Mesothelial cell of epicardium (in vitro differentiated cells): Measurements from ENCODE around the gene GET4. TPM values are rescaled to one million over a fixed set of nuclear protein-coding genes. Genes with fewer than 3 reads are reported as not detected.
A peak's percentile ranks its signal among the peaks of the same experiment; 100 is the strongest.
"Not testable (repeated sequence)": the region's sequence is repeated elsewhere in the genome, so short reads cannot be mapped to it uniquely, and the experiment has no call there.

Experiments used
- DNase-seq, 2 experiments: peaks; one replicate each; pipeline ENCODE4 v3.0.0; 2021; ENCODE audit warnings: low spot score in 2 of 2; ENCODE audit not compliant: unreplicated experiment in 2 of 2
- H3K27ac Mint-ChIP-seq: 2 replicates; pipeline ENCODE4 v1.8.0; 2021; ENCODE audit warnings: mixed read lengths
- H3K27me3 Mint-ChIP-seq: 2 replicates; pipeline ENCODE4 v1.8.0; 2021; ENCODE audit warnings: low read depth, mixed read lengths
- H3K36me3 Mint-ChIP-seq: 2 replicates; pipeline ENCODE4 v1.8.0; 2021; ENCODE audit warnings: mixed read lengths
- H3K4me1 Mint-ChIP-seq: 2 replicates; pipeline ENCODE4 v1.8.0; 2021; ENCODE audit warnings: mixed read lengths
- H3K4me3 Mint-ChIP-seq: 2 replicates; pipeline ENCODE4 v1.8.0; 2021; ENCODE audit warnings: mild to moderate bottlenecking, moderate library complexity, mixed read lengths
- H3K9me3 Mint-ChIP-seq: 2 replicates; pipeline ENCODE4 v1.8.0; 2021; ENCODE audit warnings: mixed read lengths
- total RNA-seq: library from RNA; stranded (reverse); gene quantifications from 3 replicates; pipeline ENCODE4 v1.2.1, GENCODE V29; 2021
- TF ChIP-seq, protein P1 (sequence below): fragments of 200-600 bp; sonication (generic); IDR thresholded peaks from one replicate; pipeline ENCODE4 v1.5.0; 2021; ENCODE audit warnings: antibody characterized with exemption; ENCODE audit not compliant: unreplicated experiment

GET4 gene
- total RNA-seq, 1 donor from 2014 or later, result 77.6 TPM

DNA sequence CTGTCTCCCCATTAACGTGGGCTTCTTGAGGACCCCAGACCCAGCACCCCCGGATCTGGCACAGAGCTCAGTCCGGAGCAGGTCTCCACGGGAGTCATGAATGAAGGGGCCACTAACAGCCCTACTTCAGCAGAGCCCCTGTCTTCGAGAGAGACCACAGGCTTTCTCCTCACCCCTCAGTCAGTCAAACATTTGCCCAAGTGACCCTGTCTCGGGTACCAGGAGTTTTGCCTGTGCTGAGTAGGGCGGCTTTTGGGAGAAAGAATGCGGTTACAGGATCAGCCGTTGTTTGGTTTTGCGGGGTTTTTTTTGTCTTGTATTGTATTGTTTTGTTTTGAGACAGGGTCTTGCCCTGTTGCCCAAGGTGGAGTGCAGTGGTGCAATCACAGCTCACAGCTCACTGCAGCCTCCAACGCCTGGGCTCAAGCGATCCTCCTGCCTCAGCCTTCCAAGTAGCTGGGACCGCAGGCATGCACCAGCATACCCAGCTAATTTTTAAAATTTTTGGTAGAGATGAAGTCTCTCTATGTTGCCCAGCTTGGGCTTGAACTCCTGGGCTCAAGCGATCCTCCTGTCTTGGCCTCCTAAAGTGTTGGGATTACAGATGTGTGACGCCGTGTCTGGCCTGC, 61.6 kb downstream of the GET4 start:
- TF ChIP-seq, protein P1, sequence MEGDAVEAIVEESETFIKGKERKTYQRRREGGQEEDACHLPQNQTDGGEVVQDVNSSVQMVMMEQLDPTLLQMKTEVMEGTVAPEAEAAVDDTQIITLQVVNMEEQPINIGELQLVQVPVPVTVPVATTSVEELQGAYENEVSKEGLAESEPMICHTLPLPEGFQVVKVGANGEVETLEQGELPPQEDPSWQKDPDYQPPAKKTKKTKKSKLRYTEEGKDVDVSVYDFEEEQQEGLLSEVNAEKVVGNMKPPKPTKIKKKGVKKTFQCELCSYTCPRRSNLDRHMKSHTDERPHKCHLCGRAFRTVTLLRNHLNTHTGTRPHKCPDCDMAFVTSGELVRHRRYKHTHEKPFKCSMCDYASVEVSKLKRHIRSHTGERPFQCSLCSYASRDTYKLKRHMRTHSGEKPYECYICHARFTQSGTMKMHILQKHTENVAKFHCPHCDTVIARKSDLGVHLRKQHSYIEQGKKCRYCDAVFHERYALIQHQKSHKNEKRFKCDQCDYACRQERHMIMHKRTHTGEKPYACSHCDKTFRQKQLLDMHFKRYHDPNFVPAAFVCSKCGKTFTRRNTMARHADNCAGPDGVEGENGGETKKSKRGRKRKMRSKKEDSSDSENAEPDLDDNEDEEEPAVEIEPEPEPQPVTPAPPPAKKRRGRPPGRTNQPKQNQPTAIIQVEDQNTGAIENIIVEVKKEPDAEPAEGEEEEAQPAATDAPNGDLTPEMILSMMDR, result no peak
- Mint-ChIP-seq H3K4me3 (no peak overlapping the region), H3K27ac (no peak overlapping the region), H3K27me3 (peaks cover 24% of the 10 kb centered on the region), H3K4me1 (no peaks in the 10 kb centered on the region), H3K36me3 (no peaks in the 10 kb centered on the region), H3K9me3 (peaks cover 20% of the 10 kb centered on the region)
- DNase-seq, result no peak

GRCh38 chr7:938546-939185, 62.3 kb downstream of the GET4 start:
- no peak overlapping the region for H3K4me3 Mint-ChIP-seq
- TF ChIP-seq, protein P1, result no peak
- H3K9me3 Mint-ChIP-seq, result peaks cover 20% of the 10 kb centered on the region
- H3K4me1 Mint-ChIP-seq, result no peaks in the 10 kb centered on the region
- DNase-seq, result no peak
- no peak overlapping the region for H3K27ac Mint-ChIP-seq
- H3K27me3 Mint-ChIP-seq, result peaks cover 24% of the 10 kb centered on the region
- no peaks in the 10 kb centered on the region for H3K36me3 Mint-ChIP-seq

DNA sequence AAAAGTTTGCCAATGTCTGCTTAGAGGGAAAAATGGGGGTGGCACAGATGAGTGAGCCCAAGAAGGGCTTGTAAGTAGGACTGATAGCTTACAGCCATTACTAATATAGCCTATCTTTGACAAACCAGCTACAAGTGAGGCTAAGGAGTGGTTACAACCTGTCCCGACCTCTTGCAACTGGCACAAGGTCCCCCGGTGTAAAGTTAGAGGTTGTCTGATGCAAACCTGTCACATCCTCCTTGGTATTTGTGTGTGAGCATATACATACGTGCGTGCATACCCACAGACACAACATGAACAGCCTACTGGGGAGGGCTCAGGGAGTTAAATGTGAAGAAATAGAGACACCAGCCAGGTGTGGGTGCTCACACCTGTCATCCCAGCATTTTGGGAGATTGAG, 63.5 kb downstream of the GET4 start:
- DNase-seq, result no peak
- Mint-ChIP-seq H3K4me3 (no peak overlapping the region), H3K36me3 (no peaks in the 10 kb centered on the region), H3K27ac (no peak overlapping the region), H3K9me3 (peaks cover 20% of the 10 kb centered on the region), H3K4me1 (no peaks in the 10 kb centered on the region), H3K27me3 (peaks cover 24% of the 10 kb centered on the region)
- TF ChIP-seq, protein P1, result no peak

DNA sequence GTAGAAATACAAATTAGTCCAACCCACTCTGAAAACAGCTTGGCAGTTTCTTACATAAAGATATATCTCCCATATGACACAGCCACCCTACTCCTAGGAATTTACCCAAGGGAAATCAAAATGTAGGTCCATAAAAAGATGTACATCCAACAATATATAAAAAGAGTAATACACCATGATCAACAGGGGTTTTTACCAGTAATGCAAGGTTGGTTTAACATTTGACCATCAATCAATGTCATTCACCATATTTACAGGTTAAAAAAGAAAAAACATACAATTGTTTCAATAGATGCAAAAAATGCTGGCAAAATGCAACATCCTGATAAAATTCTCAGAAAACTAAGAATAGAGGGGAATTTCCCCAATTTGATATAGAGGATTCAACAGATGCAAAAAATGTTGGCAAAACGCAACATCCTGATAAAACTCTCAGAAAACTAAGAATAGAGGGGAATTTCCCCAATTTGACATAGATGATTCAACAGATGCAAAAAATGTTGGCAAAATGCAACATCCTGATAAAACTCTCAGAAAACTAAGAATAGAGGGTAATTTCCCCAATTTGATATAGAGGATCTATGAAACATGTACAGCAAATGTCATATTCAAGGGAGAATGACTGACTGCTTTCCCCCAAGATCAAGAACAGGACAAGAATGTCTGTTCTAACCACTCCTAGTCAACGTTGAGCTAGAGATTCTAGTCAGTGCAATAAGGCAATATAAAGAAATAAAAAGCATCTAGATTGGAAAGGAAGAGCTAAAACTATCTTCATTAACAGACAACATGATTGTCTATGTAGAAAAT, 64.5 kb downstream of the GET4 start:
- TF ChIP-seq, protein P1, result no peak
- DNase-seq, result no peak
- H3K4me1 Mint-ChIP-seq, result no peaks in the 10 kb centered on the region
- peaks cover 20% of the 10 kb centered on the region for H3K9me3 Mint-ChIP-seq
- no peaks in the 10 kb centered on the region for H3K36me3 Mint-ChIP-seq
- H3K27me3 Mint-ChIP-seq, result peaks cover 24% of the 10 kb centered on the region
- H3K4me3 Mint-ChIP-seq, result no peak overlapping the region
- no peak overlapping the region for H3K27ac Mint-ChIP-seq

- not testable (repeated sequence) for H3K4me1 Mint-ChIP-seq, H3K4me3 Mint-ChIP-seq, H3K27ac Mint-ChIP-seq, H3K36me3 Mint-ChIP-seq
- Mint-ChIP-seq H3K9me3 (peaks cover 20% of the 10 kb centered on the region), H3K27me3 (peaks cover 24% of the 10 kb centered on the region)
- peak in 1 of 2 experiments; percentile 1 for DNase-seq
Observed at GRCh38 chr7:943793-944192, 67.4 kb downstream of the GET4 start.

DNA sequence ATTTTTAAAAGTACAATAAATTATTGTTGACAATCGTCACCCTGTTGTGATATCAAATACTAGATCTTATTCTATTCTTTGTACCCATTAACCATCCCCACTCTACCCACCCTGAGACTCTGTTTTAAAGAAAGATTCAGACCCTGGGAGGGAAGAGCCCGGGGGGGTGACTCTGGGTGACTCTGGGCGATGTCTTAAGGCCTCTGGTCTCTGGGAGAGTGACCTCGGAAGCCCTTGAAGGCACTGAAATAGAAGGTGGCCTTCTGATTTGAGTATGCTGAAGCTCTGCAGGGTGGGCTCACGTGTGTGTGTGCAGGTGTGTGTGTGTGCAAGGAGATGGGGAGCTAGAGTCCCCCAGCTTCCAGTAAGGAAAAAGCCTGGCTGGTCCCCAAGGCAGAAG, 68.4 kb downstream of the GET4 start:
- H3K4me3 Mint-ChIP-seq, result no peak overlapping the region
- H3K27me3 Mint-ChIP-seq, result peaks cover 23% of the 10 kb centered on the region
- H3K27ac Mint-ChIP-seq, result no peak overlapping the region
- H3K9me3 Mint-ChIP-seq, result peaks cover 20% of the 10 kb centered on the region
- H3K4me1 Mint-ChIP-seq, result no peaks in the 10 kb centered on the region
- TF ChIP-seq, protein P1, result no peak
- DNase-seq, result no peak
- no peaks in the 10 kb centered on the region for H3K36me3 Mint-ChIP-seq
